Thymus (tissue), 11 donors: ENCODE results near the gene TMEM233. TPM values are rescaled to one million over a fixed set of nuclear protein-coding genes. Genes with fewer than 3 reads are reported as not detected.

Experiments used
- DNase-seq, 9 donors: peaks; one replicate each; pipeline ENCODE4 v3.0.0-alpha.2; 2013; ENCODE audit warnings: low spot score in 9 of 9, low read depth in 6 of 9, missing footprints in 1 of 9
- H3K27ac ChIP-seq, 2 donors: one replicate each; pipeline ENCODE4 v1.5.1; 2013; ENCODE audit warnings: control low read depth in 1 of 2, low read depth in 1 of 2, low read length in 1 of 2, mild to moderate bottlenecking in 1 of 2, moderate library complexity in 1 of 2
- H3K27me3 ChIP-seq, 2 donors: one replicate each; pipeline ENCODE4 v1.5.1; 2013; ENCODE audit warnings: low read length in 1 of 2; ENCODE audit not compliant: control insufficient read depth in 2 of 2, insufficient read depth in 1 of 2
- H3K36me3 ChIP-seq, 2 donors: one replicate each; pipeline ENCODE4 v1.5.1; 2013; ENCODE audit warnings: low read length in 1 of 2, mild to moderate bottlenecking in 1 of 2, moderate library complexity in 1 of 2; ENCODE audit not compliant: control insufficient read depth in 2 of 2, insufficient read depth in 2 of 2
- H3K4me1 ChIP-seq, 2 donors: one replicate each; pipeline ENCODE4 v1.5.1; 2013; ENCODE audit warnings: low read length in 2 of 2; ENCODE audit not compliant: control insufficient read depth in 2 of 2, insufficient read depth in 2 of 2
- H3K4me3 ChIP-seq, 2 donors: one replicate each; pipeline ENCODE4 v1.5.1; 2013; ENCODE audit warnings: low read length in 2 of 2, control low read depth in 1 of 2, mild to moderate bottlenecking in 1 of 2
- H3K9me3 ChIP-seq, 2 donors: one replicate each; pipeline ENCODE4 v1.5.1; 2013; ENCODE audit warnings: low read length in 1 of 2, mild to moderate bottlenecking in 1 of 2; ENCODE audit not compliant: control insufficient read depth in 2 of 2, insufficient read depth in 1 of 2
- WGBS: extraction: QIAGEN DNeasy Blood & Tissue Kit; methylation state at CpG from one replicate; pipeline ENCODE4 v1.1.7; 2013; 5-methylcytosine and 5-hydroxymethylcytosine counted together
- polyA plus RNA-seq: library from polyadenylated mRNA; stranded (reverse); fragments of 200-250 nt; gene quantifications from one replicate; pipeline ENCODE4 v1.2.3, GENCODE V29; 2013
- total RNA-seq: library from RNA; stranded (reverse); fragments of 120-200 nt; gene quantifications from one replicate; pipeline ENCODE4 v1.2.4, GENCODE V29; 2013
- donor health status: healthy.

TMEM233 gene
- total and polyA plus RNA-seq, 2 donors: 1.1 to 1.7 TPM

DNA sequence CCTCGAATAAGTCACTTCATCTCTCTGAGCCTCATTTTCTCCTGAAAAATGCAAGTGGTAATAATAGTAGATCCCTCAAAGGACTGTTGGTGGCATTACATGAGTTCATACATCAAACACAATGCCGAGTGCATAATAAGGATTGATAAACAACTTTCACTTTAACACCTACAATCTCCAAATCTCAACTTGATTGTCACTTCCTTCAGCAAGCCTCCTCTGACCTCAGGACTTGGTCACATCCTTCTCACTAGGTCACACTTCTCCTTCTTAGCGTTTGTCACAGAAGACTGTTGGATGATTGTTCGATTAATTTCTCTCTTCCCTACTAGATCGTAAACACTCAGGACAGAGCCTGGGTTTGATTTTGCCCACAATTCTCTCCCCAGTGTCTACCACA lies 66.5 kb downstream of the TMEM233 start:
- H3K9me3 ChIP-seq: no peaks in the 10 kb centered on the region
- WGBS: 82% methylated on average over 5 of the region's 5 CpGs
- no peak overlapping the region for H3K4me3 ChIP-seq
- H3K27me3 ChIP-seq: no peaks in the 10 kb centered on the region
- DNase-seq: no peak
- H3K4me1 ChIP-seq: no peaks in the 10 kb centered on the region
- H3K27ac ChIP-seq: no peak overlapping the region
- H3K36me3 ChIP-seq: no peaks in the 10 kb centered on the region

DNA sequence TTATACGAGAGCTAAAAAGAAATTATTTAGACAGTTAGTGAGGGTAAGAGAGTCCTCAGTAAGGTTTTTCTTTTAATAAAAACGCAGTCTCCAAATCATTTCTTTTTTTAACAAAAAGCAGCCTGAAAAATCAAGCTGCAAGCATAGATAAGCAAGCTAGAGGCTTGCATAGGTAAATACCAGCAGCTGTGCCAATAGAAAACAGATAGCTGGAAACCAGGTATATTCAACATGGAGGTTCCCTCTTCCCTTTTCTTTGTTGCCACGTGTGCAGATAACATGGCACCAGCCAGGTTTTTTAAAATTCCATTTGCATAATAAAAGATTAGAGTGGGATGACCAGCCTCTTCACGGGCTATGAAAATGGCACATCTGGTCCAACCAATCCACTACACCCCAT lies 68.3 kb downstream of the TMEM233 start:
- no peaks in the 10 kb centered on the region for H3K36me3 ChIP-seq
- WGBS: 79% methylated on average over 4 of the region's 4 CpGs
- no peak overlapping the region for H3K4me3 ChIP-seq
- H3K27me3 ChIP-seq: no peaks in the 10 kb centered on the region
- no peak overlapping the region for H3K27ac ChIP-seq
- H3K4me1 ChIP-seq: peaks cover 10 to 14% of the 10 kb centered on the region in 2 donors
- H3K9me3 ChIP-seq: no peaks in the 10 kb centered on the region
- DNase-seq: no peak

DNA sequence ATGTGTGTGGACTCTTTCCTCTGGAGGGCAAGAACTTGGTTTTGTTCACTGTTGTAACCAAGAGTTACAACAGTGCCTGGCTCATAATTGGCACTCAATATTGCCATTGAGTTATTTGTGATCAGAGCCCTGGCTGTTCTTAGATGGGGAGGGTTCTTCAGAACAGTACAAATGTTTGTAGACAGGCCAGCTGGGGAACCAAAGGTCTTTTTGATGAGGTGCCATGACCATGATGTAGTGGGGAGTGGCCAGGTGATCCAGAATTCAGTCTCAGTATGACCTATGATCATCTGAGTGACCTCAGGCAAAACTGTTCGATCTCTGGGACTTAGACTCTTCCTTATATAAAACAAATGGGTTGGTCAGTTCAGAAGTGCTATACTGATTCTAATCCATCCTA lies 71.1 kb downstream of the TMEM233 start:
- H3K4me3 ChIP-seq: no peak overlapping the region
- peaks cover 16 to 19% of the 10 kb centered on the region in 2 donors for H3K4me1 ChIP-seq
- H3K27me3 ChIP-seq: no peaks in the 10 kb centered on the region
- 95% methylated on average over 1 of the region's 1 CpG for WGBS
- H3K9me3 ChIP-seq: no peaks in the 10 kb centered on the region
- no peak overlapping the region for H3K27ac ChIP-seq
- no peaks in the 10 kb centered on the region for H3K36me3 ChIP-seq
- no peak for DNase-seq

DNA sequence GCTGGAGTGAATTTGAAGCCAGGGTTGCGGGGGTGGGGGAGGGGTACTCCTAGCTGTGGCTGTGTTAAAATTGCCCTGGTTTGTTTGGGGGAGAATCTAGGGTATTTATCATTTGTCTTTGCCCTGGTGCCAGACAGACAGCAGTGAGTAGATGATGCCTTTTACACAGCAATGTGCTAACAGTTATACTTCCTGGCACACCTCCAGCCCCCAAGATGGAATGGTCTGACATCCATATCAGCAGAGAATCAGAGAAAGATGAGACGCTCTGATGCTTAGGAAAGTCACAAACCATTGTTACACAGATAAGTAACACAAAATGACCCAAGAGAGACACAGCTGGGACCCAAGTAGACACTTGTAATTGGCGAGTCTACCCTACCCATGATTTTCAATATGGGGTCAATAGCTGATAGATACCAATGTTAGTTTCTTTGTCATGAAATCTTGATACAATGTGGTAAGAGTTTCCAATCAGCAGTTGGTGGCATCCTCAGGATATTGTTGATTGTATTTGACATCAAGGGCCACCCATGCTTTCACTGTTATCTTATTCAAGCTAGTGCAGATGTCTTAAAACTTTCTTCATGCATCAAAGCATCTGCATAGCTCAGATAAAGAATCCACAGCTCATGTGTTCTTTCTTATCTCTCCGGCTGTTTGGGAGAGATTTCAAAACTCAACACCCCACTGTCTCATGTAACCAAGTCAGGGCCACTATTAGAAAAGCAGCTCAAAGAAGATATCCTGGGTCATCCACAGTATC lies 71.8 kb downstream of the TMEM233 start:
- Histone ChIP-seq H3K36me3 (peaks cover 0 to 4% of the 10 kb centered on the region in 2 donors), H3K27ac (peak overlapping the region in 1 of 2 donors; percentile 4), H3K4me1 (peaks cover 19 to 23% of the 10 kb centered on the region in 2 donors), H3K4me3 (no peak overlapping the region), H3K27me3 (no peaks in the 10 kb centered on the region), H3K9me3 (no peaks in the 10 kb centered on the region)
- 79% methylated on average over 4 of the region's 4 CpGs for WGBS
- peak in 1 of 9 donors; percentile 26 for DNase-seq

DNA sequence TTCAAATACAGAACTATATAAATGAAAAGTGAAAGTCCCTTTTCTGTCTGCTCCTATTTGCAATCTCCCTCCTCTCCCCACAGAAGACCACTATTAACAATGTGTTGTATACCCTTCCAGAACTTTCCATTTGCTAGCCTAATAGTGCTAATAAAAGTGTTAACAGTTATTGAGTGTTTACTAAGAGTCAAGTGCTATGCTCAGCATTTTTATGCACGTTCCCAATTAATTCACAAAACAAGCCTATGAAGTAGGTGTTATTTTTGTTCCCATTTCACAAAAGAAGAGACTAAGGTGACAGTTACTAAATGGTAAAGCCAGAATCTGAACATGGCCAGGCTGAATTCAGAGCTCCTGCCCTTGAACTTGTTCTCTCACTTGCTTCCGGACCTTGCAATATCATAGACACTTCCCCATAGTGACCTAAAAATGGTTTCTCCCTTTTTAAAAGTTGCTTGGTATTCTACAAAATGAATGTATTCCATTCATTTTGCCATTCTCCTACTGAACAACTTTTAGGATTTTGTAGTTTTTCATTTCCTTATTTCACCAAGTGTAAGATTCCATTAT lies 72.7 kb downstream of the TMEM233 start:
- H3K27ac ChIP-seq: peak overlapping the region; percentile 5 to 13
- H3K4me3 ChIP-seq: no peak overlapping the region
- peaks cover 0 to 6% of the 10 kb centered on the region in 2 donors for H3K36me3 ChIP-seq
- WGBS: 67% methylated on average over 2 of the region's 2 CpGs
- no peak for DNase-seq
- H3K4me1 ChIP-seq: peaks cover 19 to 23% of the 10 kb centered on the region in 2 donors
- no peaks in the 10 kb centered on the region for H3K27me3 ChIP-seq
- no peaks in the 10 kb centered on the region for H3K9me3 ChIP-seq

DNA sequence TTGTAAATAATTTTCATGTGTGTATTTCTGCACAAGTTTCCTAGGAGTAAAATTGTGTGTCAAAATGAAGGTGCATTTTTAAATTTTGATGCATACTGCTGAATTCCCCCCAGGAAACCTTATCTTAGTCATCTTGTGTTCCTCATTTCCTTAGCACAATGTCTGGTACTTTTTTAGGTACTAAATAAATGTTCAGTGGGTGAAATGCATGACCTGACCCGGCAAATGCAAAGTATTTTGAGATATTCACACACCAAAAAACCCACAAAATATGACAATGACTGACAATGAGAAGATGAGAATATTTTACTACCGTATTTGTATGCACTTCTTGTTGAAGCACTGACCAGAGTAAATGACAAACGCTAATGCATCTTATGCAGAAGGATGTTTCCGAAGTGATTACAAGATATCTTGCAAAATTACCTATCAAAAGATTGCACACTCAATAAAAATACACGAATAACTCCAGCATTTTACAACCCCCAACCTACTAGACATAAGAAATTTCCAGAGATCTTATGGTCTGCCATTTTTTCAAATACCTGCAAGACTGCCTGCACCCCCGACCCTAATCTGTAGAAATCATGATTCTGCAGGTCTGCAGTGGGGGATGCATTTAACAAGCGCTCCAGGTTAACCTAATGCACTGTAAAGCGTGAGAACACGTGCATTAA lies 73.5 kb downstream of the TMEM233 start:
- no peaks in the 10 kb centered on the region for H3K27me3 ChIP-seq
- H3K9me3 ChIP-seq: no peaks in the 10 kb centered on the region
- H3K4me3 ChIP-seq: peak overlapping the region; percentile 66 to 94
- WGBS: 5% methylated on average over 9 of the region's 9 CpGs
- H3K4me1 ChIP-seq: peaks cover 19 to 23% of the 10 kb centered on the region in 2 donors
- peaks cover 1 to 13% of the 10 kb centered on the region in 2 donors for H3K36me3 ChIP-seq
- no peak for DNase-seq
- peak overlapping the region; percentile 67 to 88 for H3K27ac ChIP-seq

DNA sequence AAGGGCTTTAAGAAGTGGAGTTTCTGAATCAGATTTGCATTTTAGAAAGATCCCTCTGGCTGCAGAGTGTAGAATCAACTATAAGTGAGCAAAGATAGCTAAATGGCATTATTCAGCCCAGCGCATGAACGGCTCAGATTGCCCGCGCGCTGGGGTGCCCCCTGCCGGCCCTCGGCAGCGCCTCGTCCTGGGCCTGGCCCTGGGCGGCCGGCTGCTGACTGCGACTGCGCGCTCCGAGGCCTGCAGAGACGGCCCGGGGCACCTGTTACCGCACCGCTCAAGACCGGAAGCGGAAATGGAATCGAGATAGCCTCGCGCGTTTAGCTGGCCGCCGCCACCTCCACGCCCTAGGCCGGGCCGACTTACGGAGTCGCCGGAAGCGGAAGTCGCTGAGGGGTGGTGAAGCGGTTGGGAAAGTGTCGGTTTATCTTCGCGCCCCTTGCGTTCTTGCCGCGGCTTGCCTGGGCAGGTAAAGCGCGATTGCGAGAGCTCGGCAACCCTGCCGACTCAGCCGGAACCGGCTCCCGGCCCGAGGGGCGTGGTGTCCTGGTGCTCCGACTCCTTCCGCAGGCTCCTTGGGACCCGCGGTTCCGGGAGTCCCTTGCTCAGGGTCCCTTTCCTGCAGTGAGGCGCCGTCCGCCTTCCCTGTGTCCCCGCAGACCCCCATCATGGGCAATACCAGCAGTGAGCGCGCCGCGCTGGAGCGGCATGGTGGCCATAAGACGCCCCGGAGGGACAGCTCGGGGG lies 74.2 kb downstream of the TMEM233 start, which contains the start of gene PRKAB1:
Gene PRKAB1, plus strand, starts transcription at position 557 of the 747 bp plus-strand sequence. Its CDS starts 112 bp downstream, at position 669.
- Histone ChIP-seq H3K9me3 (no peaks in the 10 kb centered on the region), H3K27me3 (no peaks in the 10 kb centered on the region), H3K27ac (peak within 1 kb of the TSS; percentile 88 to 90), H3K4me3 (peak within 1 kb of the TSS; percentile 66 to 94), H3K36me3 (peaks cover 6 to 20% of the 10 kb centered on the region in 2 donors), H3K4me1 (peaks cover 19 to 23% of the 10 kb centered on the region in 2 donors)
- WGBS: under 1% methylated on average over 69 of the region's 69 CpGs
- peak; percentile 86 to 96 (median 94) for DNase-seq

DNA sequence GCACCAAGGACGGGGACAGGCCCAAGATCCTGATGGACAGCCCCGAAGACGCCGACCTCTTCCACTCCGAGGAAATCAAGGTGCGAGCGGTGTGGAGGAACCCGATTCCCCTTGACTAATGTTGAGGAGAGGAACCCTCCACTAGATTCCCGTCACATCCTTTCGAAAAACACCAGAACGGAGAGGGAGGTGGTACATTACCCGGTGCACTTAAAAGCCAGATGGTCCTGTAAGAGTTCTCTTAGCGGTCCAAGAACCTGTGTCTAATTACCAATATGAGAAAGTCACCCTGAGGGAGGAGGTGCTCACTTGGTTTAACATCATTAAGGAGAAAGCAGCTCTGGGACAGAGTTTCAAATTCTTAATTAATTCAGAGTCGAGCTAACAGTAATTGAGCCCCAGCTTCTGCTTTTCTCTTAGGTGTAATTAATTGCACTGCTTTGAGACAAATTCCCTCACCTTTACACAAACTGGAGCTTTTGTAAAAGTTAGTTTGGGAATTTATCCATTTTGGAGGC lies 74.8 kb downstream of the TMEM233 start:
- H3K9me3 ChIP-seq: no peaks in the 10 kb centered on the region
- peaks cover 19 to 23% of the 10 kb centered on the region in 2 donors for H3K4me1 ChIP-seq
- peaks cover 11 to 26% of the 10 kb centered on the region in 2 donors for H3K36me3 ChIP-seq
- peak overlapping the region; percentile 66 to 94 for H3K4me3 ChIP-seq
- peak overlapping the region; percentile 88 to 90 for H3K27ac ChIP-seq
- WGBS: 3% methylated on average over 14 of the region's 14 CpGs
- no peaks in the 10 kb centered on the region for H3K27me3 ChIP-seq
- DNase-seq: no peak
